Esophagus (tissue), 2 donors: Measurements from ENCODE around the gene MFSD12. TPM values are rescaled to one million over a fixed set of nuclear protein-coding genes. Genes with fewer than 3 reads are reported as not detected.
"Not testable (repeated sequence)": the region's sequence is repeated elsewhere in the genome, so short reads cannot be mapped to it uniquely, and the experiment has no call there.

Experiments used
- H3K27ac ChIP-seq, 2 donors: one replicate each; pipeline ENCODE4 v1.5.1; 2013; ENCODE audit warnings: low read depth in 2 of 2, mild to moderate bottlenecking in 2 of 2, inconsistent platforms in 1 of 2, low read length in 1 of 2, moderate library complexity in 1 of 2
- H3K27me3 ChIP-seq, 2 donors: one replicate each; pipeline ENCODE4 v1.6.1; 2013; ENCODE audit warnings: low read length in 2 of 2, control low read depth in 1 of 2, mild to moderate bottlenecking in 1 of 2; ENCODE audit not compliant: insufficient read depth in 2 of 2, control insufficient read depth in 1 of 2
- H3K36me3 ChIP-seq, 2 donors: one replicate each; pipeline ENCODE4 v1.6.1; 2013; ENCODE audit warnings: low read length in 1 of 2; ENCODE audit not compliant: control insufficient read depth in 2 of 2, insufficient read depth in 2 of 2
- H3K4me1 ChIP-seq, 2 donors: one replicate each; pipeline ENCODE4 v1.6.1; 2013; ENCODE audit warnings: low read length in 1 of 2; ENCODE audit not compliant: control insufficient read depth in 2 of 2, insufficient read depth in 2 of 2
- H3K4me3 ChIP-seq, 2 donors: one replicate each; pipeline ENCODE4 v1.5.1; 2013; ENCODE audit warnings: low read length in 2 of 2, mild to moderate bottlenecking in 2 of 2, low read depth in 1 of 2, moderate library complexity in 1 of 2
- H3K9me3 ChIP-seq, 2 donors: one replicate each; pipeline ENCODE4 v1.6.1; 2013; ENCODE audit warnings: mild to moderate bottlenecking in 2 of 2, low read depth in 1 of 2, low read length in 1 of 2, moderate library complexity in 1 of 2; ENCODE audit not compliant: control insufficient read depth in 2 of 2, insufficient read depth in 1 of 2
- WGBS, 2 donors: extraction: QIAGEN DNeasy Blood & Tissue Kit; methylation state at CpG; one replicate each; pipeline ENCODE4 v1.1.7; 2013; 5-methylcytosine and 5-hydroxymethylcytosine counted together
- polyA plus RNA-seq, 2 donors: library from polyadenylated mRNA; stranded (reverse); fragments of 200-250 nt; gene quantifications; one replicate each; pipeline ENCODE4 v1.2.3, GENCODE V29; 2013
- donor health status: healthy with polysubstance abuse.
- donor health status: Bipolar disorder and iron deficiency.

MFSD12 gene
- polyA plus RNA-seq, 2 donors = 26.8 to 27.5 TPM

- Histone ChIP-seq H3K27ac (no peak within 1 kb of the TSS), H3K27me3 (no peaks in the 10 kb centered on the region), H3K36me3 (no peaks in the 10 kb centered on the region), H3K9me3 (no peaks in the 10 kb centered on the region), H3K4me1 (no peaks in the 10 kb centered on the region), H3K4me3 (peak within 1 kb of the TSS; percentile 4 to 20)
- WGBS, 2 donors = 4 to 5% methylated on average over 71 to 84 of the region's 84 CpGs
These were observed 28.1 kb upstream of the MFSD12 start, which contains the start of gene GIPC3 for GRCh38 chr19:3585301-3586126. TSS of gene GIPC3 (plus strand) at chr19:3585478. CDS start at chr19:3585598, 120 bp downstream.

- not testable (repeated sequence) for H3K4me1 ChIP-seq, H3K4me3 ChIP-seq, H3K36me3 ChIP-seq, H3K27ac ChIP-seq, H3K9me3 ChIP-seq, H3K27me3 ChIP-seq
- WGBS, 2 donors = 83 to 85% methylated on average over 15 of the region's 15 CpGs
These were observed 26.8 kb upstream of the MFSD12 start for GRCh38 chr19:3584036-3584802.

- H3K4me1 ChIP-seq = not testable (repeated sequence)
These were observed 24.4 kb upstream of the MFSD12 start for GRCh38 chr19:3581792-3582191.

GRCh38 chr19:3580156-3580934 lies 23.0 kb upstream of the MFSD12 start:
- Histone ChIP-seq H3K27me3 (no peaks in the 10 kb centered on the region), H3K9me3 (no peaks in the 10 kb centered on the region), H3K27ac (peak overlapping the region in 1 of 2 donors; percentile 47), H3K4me1 (peaks cover 3 to 12% of the 10 kb centered on the region in 2 donors), H3K4me3 (no peak overlapping the region), H3K36me3 (peaks cover 0 to 4% of the 10 kb centered on the region in 2 donors)
- 42 to 48% methylated on average over 11 of the region's 11 CpGs for WGBS, 2 donors

More at GRCh38 chr19:3581792-3582191, 24.4 kb upstream of the MFSD12 start:
- not testable (repeated sequence) for H3K36me3 ChIP-seq, H3K4me3 ChIP-seq, H3K9me3 ChIP-seq, H3K27me3 ChIP-seq, H3K27ac ChIP-seq
- 88% methylated on average over 4 of the region's 4 CpGs for WGBS, 2 donors

- peaks cover 0 to 3% of the 10 kb centered on the region in 2 donors for H3K9me3 ChIP-seq
- H3K27me3 ChIP-seq = no peaks in the 10 kb centered on the region
- 59 to 77% methylated on average over 17 of the region's 17 CpGs for WGBS, 2 donors
- no peak overlapping the region for H3K27ac ChIP-seq
- H3K4me3 ChIP-seq = no peak overlapping the region
- peaks cover 0 to 4% of the 10 kb centered on the region in 2 donors for H3K36me3 ChIP-seq
- H3K4me1 ChIP-seq = peaks cover 3 to 18% of the 10 kb centered on the region in 2 donors
These were observed 21.0 kb upstream of the MFSD12 start for GRCh38 chr19:3578390-3578789.

GRCh38 chr19:3577723-3578344 lies 20.4 kb upstream of the MFSD12 start:
- WGBS, 2 donors = 56 to 60% methylated on average over 54 to 60 of the region's 60 CpGs
- peaks cover 0 to 3% of the 10 kb centered on the region in 2 donors for H3K9me3 ChIP-seq
- H3K27ac ChIP-seq = no peak overlapping the region
- H3K4me1 ChIP-seq = peaks cover 3 to 19% of the 10 kb centered on the region in 2 donors
- no peaks in the 10 kb centered on the region for H3K27me3 ChIP-seq
- peaks cover 0 to 4% of the 10 kb centered on the region in 2 donors for H3K36me3 ChIP-seq
- no peak overlapping the region for H3K4me3 ChIP-seq

GRCh38 chr19:3576696-3577443 lies 19.5 kb upstream of the MFSD12 start:
- Histone ChIP-seq H3K9me3 (peaks cover 0 to 3% of the 10 kb centered on the region in 2 donors), H3K27ac (peak overlapping the region; percentile 14 to 63), H3K36me3 (peaks cover 0 to 4% of the 10 kb centered on the region in 2 donors), H3K27me3 (no peaks in the 10 kb centered on the region), H3K4me3 (peak overlapping the region; percentile 28 to 40), H3K4me1 (peaks cover 3 to 19% of the 10 kb centered on the region in 2 donors)
- 29 to 34% methylated on average over 53 to 67 of the region's 78 CpGs for WGBS, 2 donors

GRCh38 chr19:3575949-3576673 lies 18.7 kb upstream of the MFSD12 start:
- Histone ChIP-seq H3K4me1 (peaks cover 3 to 19% of the 10 kb centered on the region in 2 donors), H3K27me3 (no peaks in the 10 kb centered on the region), H3K9me3 (peaks cover 0 to 3% of the 10 kb centered on the region in 2 donors), H3K27ac (peak overlapping the region in 1 of 2 donors; percentile 62), H3K36me3 (peaks cover 0 to 4% of the 10 kb centered on the region in 2 donors), H3K4me3 (peak overlapping the region in 1 of 2 donors; percentile 28)
- WGBS, 2 donors = 67 to 78% methylated on average over 29 of the region's 29 CpGs
